ENCODE results near the gene LAMC2.

Gene LAMC2

GRCh38 chr1:183215076-183215720, 29.1 kb downstream of the LAMC2 start:
- no peak for DNase-seq

- no peak for DNase-seq
Measured at GRCh38 chr1:183215936-183216335, 29.9 kb downstream of the LAMC2 start.

GRCh38 chr1:183218027-183218618, 32.1 kb downstream of the LAMC2 start:
- DNase-seq, result no peak

GRCh38 chr1:183218971-183219615, 33.0 kb downstream of the LAMC2 start:
- peak in 1 of 2 experiments; percentile 33 for DNase-seq

GRCh38 chr1:183219616-183220009, 33.5 kb downstream of the LAMC2 start:
- DNase-seq, result no peak

- DNase-seq, result no peak
Measured at GRCh38 chr1:183222909-183223308, 36.8 kb downstream of the LAMC2 start.

- no peak for DNase-seq
Measured at GRCh38 chr1:183223467-183223866, 37.4 kb downstream of the LAMC2 start.

- DNase-seq, result no peak
Measured at GRCh38 chr1:183226361-183226760, 40.3 kb downstream of the LAMC2 start.

- DNase-seq, result no peak
Measured at GRCh38 chr1:183226963-183227362, 40.9 kb downstream of the LAMC2 start.

GRCh38 chr1:183227422-183228346, 41.6 kb downstream of the LAMC2 start:
- DNase-seq, result peak; percentile 61 to 64

GRCh38 chr1:183228347-183229220, 42.5 kb downstream of the LAMC2 start:
- DNase-seq, result no peak

- no peak for DNase-seq
Measured at GRCh38 chr1:183230413-183230812, 44.3 kb downstream of the LAMC2 start.

- no peak for DNase-seq
Measured at GRCh38 chr1:183231545-183231944, 45.5 kb downstream of the LAMC2 start.

- no peak for DNase-seq
Measured at GRCh38 chr1:183233113-183233512, 47.0 kb downstream of the LAMC2 start.

GRCh38 chr1:183234660-183235476, 48.8 kb downstream of the LAMC2 start:
- DNase-seq, result no peak

GRCh38 chr1:183235503-183235902, 49.4 kb downstream of the LAMC2 start:
- DNase-seq, result no peak

GRCh38 chr1:183236158-183236725, 50.2 kb downstream of the LAMC2 start:
- DNase-seq, result no peak

- no peak for DNase-seq
Measured at GRCh38 chr1:183237046-183237445, 51.0 kb downstream of the LAMC2 start.

GRCh38 chr1:183238071-183238470, 52.0 kb downstream of the LAMC2 start:
- no peak for DNase-seq

GRCh38 chr1:183239220-183239742, 53.2 kb downstream of the LAMC2 start:
- no peak for DNase-seq

Data from activated T-cell treated with anti-CD3 and anti-CD28 coated beads, Interleukin-2, amount 50 U/mL, for 48 hours (primary cell).